GM23248 (cell line): ENCODE data around the gene EYA4. TPM values are rescaled to one million over a fixed set of nuclear protein-coding genes. Genes with fewer than 3 reads are reported as not detected.
"Not testable (repeated sequence)": the region's sequence is repeated elsewhere in the genome, so short reads cannot be mapped to it uniquely, and the experiment has no call there.

Source experiments
- DNase-seq: peaks from one replicate; pipeline ENCODE4 v3.0.0-alpha.2; 2015
- H2AFZ ChIP-seq: fragments of 200-600 bp; sonication (generic); 2 replicates; pipeline ENCODE4 v1.6.1; 2016; ENCODE audit warnings: antibody characterized with exemption
- H3F3A ChIP-seq: fragments of 200-600 bp; sonication (generic); 2 replicates; pipeline ENCODE4 v1.6.1; 2016; ENCODE audit warnings: mild to moderate bottlenecking, antibody characterized with exemption, mixed run types; ENCODE audit not compliant: insufficient read depth
- H3K27ac ChIP-seq: fragments of 200-600 bp; sonication (generic); 2 replicates; pipeline ENCODE4 v1.5.1; 2016; ENCODE audit warnings: mild to moderate bottlenecking
- H3K27me3 ChIP-seq: fragments of 200-600 bp; sonication (generic); replicated peaks from 2 replicates; pipeline ENCODE4 v1.6.1; 2016; ENCODE audit warnings: mild to moderate bottlenecking; ENCODE audit not compliant: insufficient read depth
- H3K36me3 ChIP-seq: fragments of 200-600 bp; sonication (generic); 2 replicates; pipeline ENCODE4 v1.6.1; 2016; ENCODE audit warnings: low read depth, mild to moderate bottlenecking
- H3K4me1 ChIP-seq: fragments of 200-600 bp; sonication (generic); 2 replicates; pipeline ENCODE4 v1.6.1; 2016; ENCODE audit warnings: mild to moderate bottlenecking; ENCODE audit not compliant: insufficient read depth
- H3K4me2 ChIP-seq: fragments of 200-600 bp; sonication (generic); one replicate; pipeline ENCODE4 v1.6.1; 2016; ENCODE audit warnings: mild to moderate bottlenecking; ENCODE audit not compliant: unreplicated experiment
- H3K4me3 ChIP-seq: fragments of 200-600 bp; sonication (generic); 2 replicates; pipeline ENCODE4 v1.5.1; 2016; ENCODE audit warnings: mild to moderate bottlenecking
- H3K79me2 ChIP-seq: fragments of 200-600 bp; sonication (generic); 2 replicates; pipeline ENCODE4 v1.6.1; 2016; ENCODE audit warnings: mild to moderate bottlenecking; ENCODE audit not compliant: insufficient read depth
- H3K9ac ChIP-seq: fragments of 200-600 bp; sonication (generic); 2 replicates; pipeline ENCODE4 v1.6.1; 2016; ENCODE audit warnings: mild to moderate bottlenecking
- H3K9me2 ChIP-seq: fragments of 200-600 bp; sonication (generic); 2 replicates; pipeline ENCODE4 v1.6.1; 2016; ENCODE audit warnings: mixed run types, mild to moderate bottlenecking, moderate library complexity; ENCODE audit not compliant: insufficient read depth
- H3K9me3 ChIP-seq: fragments of 200-600 bp; sonication (generic); one replicate; pipeline ENCODE4 v1.6.1; 2017; ENCODE audit warnings: low read depth
- H4K20me1 ChIP-seq: fragments of 200-600 bp; sonication (generic); 2 replicates; pipeline ENCODE4 v1.6.0; 2016; ENCODE audit not compliant: insufficient read depth
- EZH2 ChIP-seq: fragments of 200-600 bp; sonication (generic); IDR thresholded peaks from 2 replicates; pipeline ENCODE4 v1.6.1; 2018; ENCODE audit warnings: antibody characterized with exemption, mild to moderate bottlenecking; ENCODE audit not compliant: insufficient read depth, poor library complexity, severe bottlenecking
- EZH2phosphoT487 ChIP-seq: fragments of 200-600 bp; sonication (generic); IDR thresholded peaks from 2 replicates; pipeline ENCODE4 v1.6.1; 2018; ENCODE audit warnings: antibody characterized with exemption, moderate library complexity, mild to moderate bottlenecking, low read depth; ENCODE audit not compliant: insufficient read depth
- WGBS, 2 experiments: methylation state at CpG; one replicate each; pipeline ENCODE4 v1.1.6; 2015 to 2017; ENCODE audit warnings: low lambda C conversion rate in 2 of 2, low coverage in 1 of 2; ENCODE audit errors: missing lambda C conversion rate in 2 of 2; 5-methylcytosine and 5-hydroxymethylcytosine counted together
- in situ Hi-C: fragments of 300-500 bp; cut with MboI; formaldehyde crosslinking; loops from 2 replicates; pipeline ENCODE4 v1.15.0; 2020
- polyA plus RNA-seq: library from polyadenylated mRNA; unstranded; fragments of >200 nt; fragmentation: Nextera tagmentation; extraction: Ambion mirVana; gene quantifications from 2 replicates; pipeline ENCODE4 v1.2.1, GENCODE V29; 2016
- total RNA-seq: library from RNA; depleted of rRNA; stranded (reverse); fragments of >200 nt; shearing (Covaris generic); gene quantifications from 2 replicates; pipeline ENCODE4 v1.2.3, GENCODE V29; 2014

The EYA4 gene
- total and polyA plus RNA-seq, 2 experiments from 2014 or later: not detected

DNA sequence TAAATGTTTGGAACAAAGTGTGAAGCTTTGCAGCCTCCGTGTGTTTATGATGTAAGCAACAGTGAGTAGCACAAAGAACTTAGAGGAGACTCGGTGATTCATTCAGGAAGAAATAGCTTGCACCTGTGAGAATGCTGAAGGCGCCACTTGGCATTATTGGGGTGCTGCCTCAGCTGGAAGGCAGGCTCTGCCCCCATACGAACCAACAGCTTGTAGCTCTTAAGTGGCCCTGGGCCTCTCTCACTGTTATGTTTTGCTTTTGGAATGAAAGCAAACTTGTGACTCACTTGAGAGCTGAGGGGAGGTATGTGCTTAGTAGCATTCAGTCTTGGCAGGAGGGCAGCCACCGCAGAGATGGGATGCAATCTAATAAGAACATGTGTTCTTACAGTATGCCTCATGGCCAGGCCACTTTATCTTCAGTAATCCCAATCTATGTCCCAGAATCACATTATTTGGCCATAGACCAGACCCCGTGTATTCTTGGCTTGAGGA, 310.7 kb downstream of the EYA4 start:
- Histone ChIP-seq H3K4me3 (0 out of 2 replicates have a peak overlapping the region, but pooled peaks have one; percentile 7), H3K9me2 (no peaks in the 10 kb centered on the region), H3F3A (peaks cover 29% of the 10 kb centered on the region), H3K79me2 (no peaks in the 10 kb centered on the region), H3K4me2 (peak overlapping the region; percentile 59), H4K20me1 (no peaks in the 10 kb centered on the region), H2AFZ (no peak overlapping the region), H3K9me3 (no peaks in the 10 kb centered on the region), H3K9ac (no peak overlapping the region), H3K27ac (peak overlapping the region; percentile 44), H3K36me3 (no peaks in the 10 kb centered on the region), H3K27me3 (peaks cover 5% of the 10 kb centered on the region), H3K4me1 (peaks cover 24% of the 10 kb centered on the region)
- WGBS, 2 experiments: 5 to 6% methylated on average over 6 of the region's 6 CpGs
- DNase-seq: peak; percentile 97
- TF ChIP-seq EZH2phosphoT487: no peak
- no peak for TF ChIP-seq EZH2
- in situ Hi-C loops: loop anchor here (10.0 kb wide), 1 partner anchor 367 kb away; no protein-coding TSS in a partner anchor

DNA sequence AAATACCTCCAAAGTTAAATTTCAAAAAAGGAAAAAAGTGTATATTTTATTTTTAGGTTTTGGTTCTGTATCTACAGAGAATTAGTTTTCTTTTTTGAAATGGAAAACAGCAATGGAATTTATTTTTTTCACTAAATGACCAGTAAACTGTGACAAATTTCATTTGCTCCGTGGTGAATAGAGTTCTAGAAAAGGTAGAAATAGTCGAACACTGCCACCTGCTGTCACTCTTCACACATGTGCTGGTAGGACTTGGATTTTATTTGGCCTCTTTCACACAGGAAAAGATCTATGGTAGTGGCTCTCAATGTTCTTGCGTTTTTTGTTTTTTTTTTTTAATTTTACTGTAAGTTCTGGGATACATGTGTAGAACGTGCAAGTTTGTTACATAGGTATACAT, 312.5 kb downstream of the EYA4 start:
- Histone ChIP-seq H3K4me2 (no peak overlapping the region), H3F3A (peaks cover 22% of the 10 kb centered on the region), H3K9me3 (no peaks in the 10 kb centered on the region), H3K36me3 (no peaks in the 10 kb centered on the region), H4K20me1 (no peaks in the 10 kb centered on the region), H3K79me2 (no peaks in the 10 kb centered on the region), H3K27me3 (peaks cover 5% of the 10 kb centered on the region), H2AFZ (no peak overlapping the region), H3K4me3 (no peak overlapping the region), H3K9ac (no peak overlapping the region), H3K27ac (no peak overlapping the region), H3K4me1 (peaks cover 17% of the 10 kb centered on the region), H3K9me2 (no peaks in the 10 kb centered on the region)
- TF ChIP-seq EZH2phosphoT487 (no peak), EZH2 (no peak)
- 10 to 13% methylated on average over 4 of the region's 4 CpGs for WGBS, 2 experiments
- in situ Hi-C loops: loop anchor here (10.0 kb wide), 1 partner anchor 369 kb away; no protein-coding TSS in a partner anchor
- peak; percentile 73 for DNase-seq

GRCh38 chr6:133554121-133554520, 313.0 kb downstream of the EYA4 start:
- H3K9me3 ChIP-seq, H4K20me1 ChIP-seq, H3K9ac ChIP-seq, H3K27me3 ChIP-seq, H3K27ac ChIP-seq, H3K79me2 ChIP-seq, H2AFZ ChIP-seq, H3K36me3 ChIP-seq, H3K4me2 ChIP-seq, H3K9me2 ChIP-seq, H3K4me3 ChIP-seq, DNase-seq: not testable (repeated sequence)
- 38 to 71% methylated on average over 1 of the region's 1 CpG for WGBS, 2 experiments
- in situ Hi-C loops: loop anchor here (10.0 kb wide), 1 partner anchor 369 kb away; no protein-coding TSS in a partner anchor
- Histone ChIP-seq H3F3A (peaks cover 22% of the 10 kb centered on the region), H3K4me1 (peaks cover 17% of the 10 kb centered on the region)

DNA sequence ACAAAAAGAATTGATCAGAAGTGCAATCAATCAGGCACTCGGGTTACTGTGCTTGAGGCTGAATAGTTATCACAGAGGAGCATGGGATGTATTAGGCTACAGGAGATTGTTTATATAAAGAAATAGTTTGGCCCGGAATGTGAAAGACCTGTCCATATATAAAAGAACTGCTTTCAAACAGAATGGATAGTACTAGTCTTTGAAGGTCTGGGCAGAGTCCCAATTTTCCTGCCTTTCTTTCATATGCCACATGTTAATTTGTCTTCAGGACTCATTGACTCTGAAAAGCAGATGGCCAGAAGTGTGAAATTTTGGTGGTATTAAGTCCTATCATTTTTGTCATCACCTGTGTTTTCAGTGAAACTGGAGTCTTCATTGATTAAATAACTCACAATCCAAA, 314.5 kb downstream of the EYA4 start:
- Histone ChIP-seq H3K4me3 (no peak overlapping the region), H2AFZ (no peak overlapping the region), H3K9me3 (no peaks in the 10 kb centered on the region), H3K36me3 (no peaks in the 10 kb centered on the region), H3K27ac (no peak overlapping the region), H3K9me2 (no peaks in the 10 kb centered on the region), H4K20me1 (no peaks in the 10 kb centered on the region), H3F3A (peaks cover 21% of the 10 kb centered on the region), H3K79me2 (no peaks in the 10 kb centered on the region), H3K27me3 (peaks cover 5% of the 10 kb centered on the region), H3K9ac (no peak overlapping the region), H3K4me1 (peaks cover 17% of the 10 kb centered on the region), H3K4me2 (no peak overlapping the region)
- no peak for DNase-seq
- WGBS, 2 experiments: 30 to 39% methylated on average over 2 of the region's 2 CpGs
- in situ Hi-C loops: loop anchor here (10.0 kb wide), 1 partner anchor 371 kb away; no protein-coding TSS in a partner anchor
- TF ChIP-seq EZH2: no peak
- no peak for TF ChIP-seq EZH2phosphoT487
